GM10847 (cell line): ENCODE results near the gene TMEM167B.

Experiments used
- POLR2A ChIP-seq: IDR thresholded peaks from 2 replicates; pipeline ENCODE4 v1.6.1; 2011; ENCODE audit not compliant: insufficient read length; ENCODE audit errors: extremely low read depth

Gene TMEM167B

GRCh38 chr1:109099938-109100773 lies 9.6 kb downstream of the TMEM167B start:
- TF ChIP-seq POLR2A: peak; percentile 99

- TF ChIP-seq POLR2A: no peak
Measured at GRCh38 chr1:109104364-109105151, 14.0 kb downstream of the TMEM167B start.

DNA sequence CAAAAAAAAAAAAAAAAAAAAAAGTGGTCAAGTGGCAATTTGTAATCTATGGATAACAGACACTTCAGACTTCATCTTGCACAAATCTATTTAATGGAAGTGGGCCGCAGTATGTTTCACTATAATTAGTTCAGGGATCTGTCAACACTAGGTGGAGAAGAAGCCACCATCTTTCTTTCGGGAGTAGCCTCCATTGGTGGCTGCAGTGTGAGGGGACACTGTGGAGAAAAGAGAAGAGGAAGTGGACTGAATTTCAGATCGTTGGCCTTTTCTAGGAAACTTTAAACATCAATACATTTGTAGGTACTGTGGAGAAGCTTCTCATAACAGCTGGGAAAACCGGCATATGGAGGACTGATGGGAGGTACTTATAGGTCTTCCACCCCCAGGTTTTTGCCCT lies 15.3 kb downstream of the TMEM167B start:
- no peak for TF ChIP-seq POLR2A

DNA sequence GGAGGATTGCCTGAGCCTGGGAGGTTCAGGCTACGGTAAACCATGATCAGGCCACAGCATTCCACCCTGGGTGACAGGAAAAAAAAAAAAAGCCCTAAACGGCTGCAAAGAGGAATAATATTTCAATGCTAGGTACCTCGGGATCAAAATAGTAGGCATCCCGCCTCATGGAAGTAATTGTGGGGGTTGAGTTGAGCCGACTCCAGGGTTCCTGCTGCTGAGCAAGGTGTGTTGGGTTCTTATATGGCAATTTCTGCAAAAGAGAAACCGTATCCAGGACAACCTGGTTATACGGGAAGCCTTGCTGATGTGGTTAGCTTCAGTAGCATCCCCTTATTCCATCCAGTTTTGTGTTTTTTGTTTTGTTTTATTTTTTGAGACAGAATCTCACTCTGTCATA lies 17.2 kb downstream of the TMEM167B start:
- TF ChIP-seq POLR2A: no peak

- no peak for TF ChIP-seq POLR2A
Measured at GRCh38 chr1:109109906-109110305, 19.3 kb downstream of the TMEM167B start.

DNA sequence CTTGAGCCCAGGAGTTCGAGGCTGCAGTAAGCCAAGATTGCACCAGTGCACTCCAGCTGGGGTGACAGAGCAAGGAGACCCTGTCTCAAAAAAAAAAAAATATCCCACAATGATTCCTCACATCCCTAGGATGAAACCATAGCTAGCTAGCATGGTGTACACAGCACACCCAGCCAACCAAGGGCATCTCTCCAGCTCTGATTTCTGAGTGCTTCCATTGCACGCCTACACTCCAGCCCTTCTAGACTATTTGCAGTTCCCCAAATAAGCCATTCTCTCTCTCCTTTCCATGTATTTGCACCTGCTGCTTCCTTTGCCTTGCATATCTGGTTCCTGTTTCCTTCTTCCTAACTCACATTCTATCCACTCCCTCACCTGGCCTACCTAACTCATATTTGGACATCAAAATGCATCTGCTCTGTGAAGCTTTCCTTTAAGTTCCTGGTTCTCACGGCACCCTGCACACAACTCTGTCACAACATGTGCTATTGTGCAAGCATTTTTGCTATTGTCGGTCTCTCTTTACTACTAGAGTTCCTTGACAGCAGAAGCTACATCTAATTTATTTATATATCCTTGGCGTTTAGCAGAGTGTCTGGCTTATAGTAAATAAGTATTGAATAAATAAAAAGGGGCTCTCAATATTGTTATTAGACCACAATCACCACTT lies 21.0 kb downstream of the TMEM167B start:
- no peak for TF ChIP-seq POLR2A

DNA sequence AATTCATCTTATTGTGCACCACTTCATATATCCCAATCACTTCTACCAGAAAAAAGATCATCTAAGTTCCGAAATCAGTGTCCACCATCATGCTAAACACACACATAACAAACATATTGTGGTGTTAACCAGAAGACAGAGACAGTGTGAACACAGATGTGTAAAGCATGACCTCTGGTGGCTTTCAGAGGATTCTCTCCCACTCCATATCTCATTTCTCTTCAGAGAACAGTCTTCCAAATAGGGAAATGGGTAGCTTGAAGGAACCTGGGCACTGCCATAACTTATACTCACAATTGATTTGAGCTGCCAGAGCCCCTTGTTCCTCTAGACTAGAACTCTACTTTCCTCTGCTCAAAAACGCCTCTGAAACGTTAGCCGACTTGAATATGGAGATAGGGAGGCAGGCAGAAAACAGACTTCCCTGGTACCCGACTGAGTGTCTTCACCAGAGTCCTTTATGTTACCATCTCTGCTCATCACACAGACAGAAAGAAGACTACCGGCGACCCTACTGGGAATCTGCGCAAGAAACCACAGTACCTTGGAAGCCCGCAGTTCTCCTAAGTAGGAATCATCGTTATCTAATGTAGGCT lies 21.6 kb downstream of the TMEM167B start:
- TF ChIP-seq POLR2A: no peak

DNA sequence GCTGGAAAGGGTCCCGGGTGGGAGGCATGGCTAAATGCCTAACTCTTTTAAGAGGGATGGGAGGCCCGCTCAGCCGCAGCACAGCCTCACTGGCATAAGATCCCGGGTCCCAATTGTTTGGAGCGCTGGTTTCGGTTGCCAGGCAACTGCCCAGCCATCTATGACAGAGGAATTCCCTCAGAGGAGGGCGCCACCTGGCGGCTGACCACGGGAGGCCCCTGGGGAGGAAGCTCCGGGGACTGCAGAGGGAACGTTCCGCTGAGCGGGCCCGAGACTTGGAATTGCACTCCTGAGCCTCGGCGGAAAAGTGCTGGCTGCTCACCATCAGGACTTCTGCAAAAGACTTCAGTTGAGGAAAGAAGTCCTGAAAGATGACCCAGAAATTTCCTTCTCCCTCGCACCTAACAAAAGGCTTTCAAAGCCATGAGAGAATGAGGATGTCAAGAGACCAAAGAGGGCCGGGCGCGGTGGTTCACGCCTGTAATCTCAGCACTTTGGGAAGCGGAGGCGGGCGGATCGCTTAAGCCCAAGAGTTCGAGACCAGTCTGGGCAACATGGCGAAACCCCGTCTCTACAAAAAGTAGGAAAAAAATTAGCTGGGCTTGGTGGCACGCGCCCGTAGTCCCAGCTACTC lies 22.2 kb downstream of the TMEM167B start:
- TF ChIP-seq POLR2A: no peak

GRCh38 chr1:109113590-109114341 lies 23.2 kb downstream of the TMEM167B start, which contains the start of gene ELAPOR1:
TSS of gene ELAPOR1 (plus strand) at chr1:109114115. CDS start at chr1:109114184, 69 bp downstream.
- no peak for TF ChIP-seq POLR2A

GRCh38 chr1:109114342-109114674 lies 23.7 kb downstream of the TMEM167B start:
- no peak for TF ChIP-seq POLR2A

GRCh38 chr1:109115685-109116084 lies 25.1 kb downstream of the TMEM167B start:
- TF ChIP-seq POLR2A: no peak

DNA sequence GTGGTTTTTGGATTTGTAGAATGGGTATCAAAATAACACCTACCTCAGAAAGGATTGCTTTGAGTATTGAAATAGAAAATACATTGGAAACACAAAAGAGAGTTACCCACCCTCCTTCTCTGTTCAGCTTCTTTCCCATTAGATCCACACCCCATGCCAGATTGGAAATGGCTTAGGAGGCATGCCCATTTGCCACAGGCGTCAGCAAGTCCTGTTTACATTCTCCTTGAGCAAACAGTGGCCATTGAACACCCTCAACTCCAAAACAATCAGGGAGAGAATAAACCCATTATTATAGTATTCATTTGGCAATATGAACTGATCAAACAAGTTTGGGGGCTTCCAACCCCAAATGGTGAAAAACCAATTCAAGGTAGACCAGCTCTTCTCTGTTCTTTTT lies 25.7 kb downstream of the TMEM167B start:
- no peak for TF ChIP-seq POLR2A

- no peak for TF ChIP-seq POLR2A
Measured at GRCh38 chr1:109118089-109118488, 27.5 kb downstream of the TMEM167B start.

- no peak for TF ChIP-seq POLR2A
Measured at GRCh38 chr1:109120356-109120755, 29.8 kb downstream of the TMEM167B start.
